HepG2 (cell line): Measurements from ENCODE around the gene ELL. TPM values are rescaled to one million over a fixed set of nuclear protein-coding genes. Genes with fewer than 3 reads are reported as not detected.

Experiments used
- CBX5 ChIP-seq: sonication (generic); formaldehyde crosslinking; IDR thresholded peaks from 2 replicates; pipeline ENCODE4 v1.4.0; 2020; ENCODE audit warnings: missing genetic modification reagents, borderline replicate concordance
- CCDC6 ChIP-seq: sonication (generic); formaldehyde crosslinking; IDR thresholded peaks from 2 replicates; pipeline ENCODE4 v1.8.1; 2022; ENCODE audit warnings: mild to moderate bottlenecking, missing genetic modification reagents, moderate library complexity
- FOSL1 ChIP-seq: sonication (generic); formaldehyde crosslinking; IDR thresholded peaks from 2 replicates; pipeline ENCODE4 v1.9.0; 2021; ENCODE audit warnings: missing genetic modification reagents, borderline replicate concordance
- POLR2A ChIP-seq, 2 experiments: IDR thresholded peaks; 2 replicates each; pipeline ENCODE4 v1.6.1; 2011; ENCODE audit warnings: low read depth in 2 of 2, low read length in 2 of 2, mild to moderate bottlenecking in 1 of 2, moderate library complexity in 1 of 2; ENCODE audit not compliant: insufficient read depth in 1 of 2
- RFXAP ChIP-seq: sonication (generic); formaldehyde crosslinking; IDR thresholded peaks from 2 replicates; pipeline ENCODE4 v1.4.0; 2020; ENCODE audit warnings: missing genetic modification reagents, borderline replicate concordance
- SMYD3 ChIP-seq: sonication (generic); formaldehyde crosslinking; IDR thresholded peaks from 2 replicates; pipeline ENCODE4 v1.8.1; 2023; ENCODE audit warnings: mild to moderate bottlenecking, missing genetic modification reagents
- SOX13 ChIP-seq, 3 experiments: fragments of 450-650 bp in 1 of 3; sonication (generic) in 1 of 3; formaldehyde crosslinking in 1 of 3; IDR thresholded peaks in 2 of 3; conservative IDR thresholded peaks in 1 of 3; 2 replicates each; pipeline versions ENCODE4 v1.5.0 to v1.6.1; 2016 to 2020; ENCODE audit warnings: antibody characterized with exemption in 1 of 3, mild to moderate bottlenecking in 1 of 3, missing compliant biosample characterization in 1 of 3, missing genetic modification reagents in 1 of 3, moderate library complexity in 1 of 3
- ZFP37 ChIP-seq: sonication (generic); formaldehyde crosslinking; IDR thresholded peaks from 2 replicates; pipeline ENCODE4 v1.4.0; 2020; ENCODE audit warnings: missing genetic modification reagents, borderline replicate concordance
- ZMYM3 ChIP-seq: sonication (generic); formaldehyde crosslinking; IDR thresholded peaks from 2 replicates; pipeline ENCODE4 v1.5.1; 2020; ENCODE audit warnings: mild to moderate bottlenecking, missing genetic modification reagents
- ZNF264 ChIP-seq: sonication (generic); formaldehyde crosslinking; IDR thresholded peaks from 2 replicates; pipeline ENCODE4 v1.4.0; 2020; ENCODE audit warnings: missing genetic modification reagents
- ZNF562 ChIP-seq: sonication (generic); formaldehyde crosslinking; IDR thresholded peaks from 2 replicates; pipeline ENCODE4 v1.8.0; 2022; ENCODE audit warnings: missing genetic modification reagents, borderline replicate concordance
- ZNF878 ChIP-seq: sonication (generic); formaldehyde crosslinking; IDR thresholded peaks from 2 replicates; pipeline ENCODE4 v1.8.1; 2023; ENCODE audit warnings: mild to moderate bottlenecking, missing genetic modification reagents, moderate library complexity
- polyA plus RNA-seq, 8 experiments: library from polyadenylated mRNA; depleted of rRNA in 3 of 8; stranded (reverse) in 7 of 8; unstranded in 1 of 8; fragments of >200 nt; fragmentation: Illumina TruSeq in 4 of 8; extraction: Trizol in 4 of 8; gene quantifications; 2 replicates each; pipeline versions ENCODE4 v1.2.1 to v1.2.3, GENCODE V29; 2011 to 2016; ENCODE audit warnings: low read depth in 4 of 8, missing spikeins in 1 of 8, mixed read lengths in 1 of 8; ENCODE audit not compliant: insufficient read depth in 1 of 8
- total RNA-seq, 5 experiments: library from RNA; depleted of rRNA; stranded (reverse); fragments of >200 nt; fragmentation: Illumina TruSeq; extraction: Trizol; gene quantifications; 2 replicates each; pipeline ENCODE4 v1.2.3, GENCODE V29; 2016; ENCODE audit warnings: low read depth in 1 of 5
- TF ChIP-seq, protein P1 (sequence below): sonication (generic); formaldehyde crosslinking; IDR thresholded peaks from 2 replicates; pipeline ENCODE4 v1.5.1; 2020; ENCODE audit warnings: mild to moderate bottlenecking, missing genetic modification reagents, borderline replicate concordance
- TF ChIP-seq, protein P2 (sequence below): sonication (generic); formaldehyde crosslinking; IDR thresholded peaks from 2 replicates; pipeline ENCODE4 v1.4.0; 2020; ENCODE audit warnings: missing genetic modification reagents, borderline replicate concordance
- TF ChIP-seq, protein P3 (sequence below): sonication (generic); formaldehyde crosslinking; IDR thresholded peaks from 2 replicates; pipeline ENCODE4 v1.8.1; 2023; ENCODE audit warnings: missing genetic modification reagents, mild to moderate bottlenecking, borderline replicate concordance

Gene ELL
- total and polyA plus RNA-seq, 2 of the 13 experiments (the other 11 are each of a cell fraction or from before 2014, with no cell fraction given) = 3.7 to 5.4 TPM

DNA sequence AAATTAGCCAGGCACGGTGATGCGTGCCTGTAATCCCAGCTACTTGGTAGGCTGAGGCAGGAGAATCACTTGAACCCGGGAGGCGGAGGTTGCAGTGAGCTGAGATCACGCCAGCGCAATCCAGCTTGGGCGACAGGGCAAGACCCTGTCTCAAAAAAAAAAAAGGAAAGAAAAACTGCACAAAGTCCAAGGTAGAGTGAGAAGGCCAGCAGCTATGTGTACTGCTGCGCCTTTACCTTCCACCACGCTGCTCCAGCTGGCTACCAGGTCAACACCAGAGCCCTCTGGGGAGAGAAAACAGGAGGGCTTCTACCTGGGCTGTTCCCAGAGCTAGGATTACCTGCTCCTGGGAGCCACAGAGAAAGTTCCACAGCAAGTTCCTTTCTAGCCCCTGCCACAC is 3.2 kb downstream of the ELL start (continued):
- TF ChIP-seq, protein P1, sequence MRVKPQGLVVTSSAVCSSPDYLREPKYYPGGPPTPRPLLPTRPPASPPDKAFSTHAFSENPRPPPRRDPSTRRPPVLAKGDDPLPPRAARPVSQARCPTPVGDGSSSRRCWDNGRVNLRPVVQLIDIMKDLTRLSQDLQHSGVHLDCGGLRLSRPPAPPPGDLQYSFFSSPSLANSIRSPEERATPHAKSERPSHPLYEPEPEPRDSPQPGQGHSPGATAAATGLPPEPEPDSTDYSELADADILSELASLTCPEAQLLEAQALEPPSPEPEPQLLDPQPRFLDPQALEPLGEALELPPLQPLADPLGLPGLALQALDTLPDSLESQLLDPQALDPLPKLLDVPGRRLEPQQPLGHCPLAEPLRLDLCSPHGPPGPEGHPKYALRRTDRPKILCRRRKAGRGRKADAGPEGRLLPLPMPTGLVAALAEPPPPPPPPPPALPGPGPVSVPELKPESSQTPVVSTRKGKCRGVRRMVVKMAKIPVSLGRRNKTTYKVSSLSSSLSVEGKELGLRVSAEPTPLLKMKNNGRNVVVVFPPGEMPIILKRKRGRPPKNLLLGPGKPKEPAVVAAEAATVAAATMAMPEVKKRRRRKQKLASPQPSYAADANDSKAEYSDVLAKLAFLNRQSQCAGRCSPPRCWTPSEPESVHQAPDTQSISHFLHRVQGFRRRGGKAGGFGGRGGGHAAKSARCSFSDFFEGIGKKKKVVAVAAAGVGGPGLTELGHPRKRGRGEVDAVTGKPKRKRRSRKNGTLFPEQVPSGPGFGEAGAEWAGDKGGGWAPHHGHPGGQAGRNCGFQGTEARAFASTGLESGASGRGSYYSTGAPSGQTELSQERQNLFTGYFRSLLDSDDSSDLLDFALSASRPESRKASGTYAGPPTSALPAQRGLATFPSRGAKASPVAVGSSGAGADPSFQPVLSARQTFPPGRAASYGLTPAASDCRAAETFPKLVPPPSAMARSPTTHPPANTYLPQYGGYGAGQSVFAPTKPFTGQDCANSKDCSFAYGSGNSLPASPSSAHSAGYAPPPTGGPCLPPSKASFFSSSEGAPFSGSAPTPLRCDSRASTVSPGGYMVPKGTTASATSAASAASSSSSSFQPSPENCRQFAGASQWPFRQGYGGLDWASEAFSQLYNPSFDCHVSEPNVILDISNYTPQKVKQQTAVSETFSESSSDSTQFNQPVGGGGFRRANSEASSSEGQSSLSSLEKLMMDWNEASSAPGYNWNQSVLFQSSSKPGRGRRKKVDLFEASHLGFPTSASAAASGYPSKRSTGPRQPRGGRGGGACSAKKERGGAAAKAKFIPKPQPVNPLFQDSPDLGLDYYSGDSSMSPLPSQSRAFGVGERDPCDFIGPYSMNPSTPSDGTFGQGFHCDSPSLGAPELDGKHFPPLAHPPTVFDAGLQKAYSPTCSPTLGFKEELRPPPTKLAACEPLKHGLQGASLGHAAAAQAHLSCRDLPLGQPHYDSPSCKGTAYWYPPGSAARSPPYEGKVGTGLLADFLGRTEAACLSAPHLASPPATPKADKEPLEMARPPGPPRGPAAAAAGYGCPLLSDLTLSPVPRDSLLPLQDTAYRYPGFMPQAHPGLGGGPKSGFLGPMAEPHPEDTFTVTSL (CRISPR knock-in tag) = peak; percentile 13; the same call in 1 of the 2 replicates
- no peak for TF ChIP-seq ZNF562
- TF ChIP-seq CBX5 (CRISPR knock-in tag) = 0 out of 2 replicates have a peak, but pooled peaks have one; percentile 22
- peak; percentile 60; the same call in 1 of the 2 replicates for TF ChIP-seq RFXAP
- no peak for TF ChIP-seq ZNF878 (CRISPR knock-in tag)
- no peak for TF ChIP-seq SOX13 (IDR thresholded peaks at IDR 0.05)
- peak in 1 of 2 experiments; percentile 62; a peak in 1 of 4 replicates for TF ChIP-seq SOX13 (CRISPR knock-in tag; conservative IDR thresholded peaks at IDR 0.05 in 1 of 2, IDR thresholded peaks at IDR 0.05 in 1 of 2)
- TF ChIP-seq, protein P2, sequence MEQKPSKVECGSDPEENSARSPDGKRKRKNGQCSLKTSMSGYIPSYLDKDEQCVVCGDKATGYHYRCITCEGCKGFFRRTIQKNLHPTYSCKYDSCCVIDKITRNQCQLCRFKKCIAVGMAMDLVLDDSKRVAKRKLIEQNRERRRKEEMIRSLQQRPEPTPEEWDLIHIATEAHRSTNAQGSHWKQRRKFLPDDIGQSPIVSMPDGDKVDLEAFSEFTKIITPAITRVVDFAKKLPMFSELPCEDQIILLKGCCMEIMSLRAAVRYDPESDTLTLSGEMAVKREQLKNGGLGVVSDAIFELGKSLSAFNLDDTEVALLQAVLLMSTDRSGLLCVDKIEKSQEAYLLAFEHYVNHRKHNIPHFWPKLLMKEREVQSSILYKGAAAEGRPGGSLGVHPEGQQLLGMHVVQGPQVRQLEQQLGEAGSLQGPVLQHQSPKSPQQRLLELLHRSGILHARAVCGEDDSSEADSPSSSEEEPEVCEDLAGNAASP (CRISPR knock-in tag) = peak; percentile 63; the same call in 1 of the 2 replicates
- 0 out of 4 replicates have a peak, but pooled peaks of 1 of the 2 experiments have one; percentile 20 for TF ChIP-seq POLR2A (IDR thresholded peaks at IDR 0.05; ENCODE audit: insufficient read depth in 1 of 2, low read depth in 2 of 2, low read length in 2 of 2)
- TF ChIP-seq CCDC6 = 0 out of 2 replicates have a peak, but pooled peaks have one; percentile 30
- peak; percentile 54; the same call in 1 of the 2 replicates for TF ChIP-seq ZMYM3 (CRISPR knock-in tag)
- TF ChIP-seq ZFP37 (CRISPR knock-in tag) = peak; percentile 53; the same call in 1 of the 2 replicates
- TF ChIP-seq, protein P3, sequence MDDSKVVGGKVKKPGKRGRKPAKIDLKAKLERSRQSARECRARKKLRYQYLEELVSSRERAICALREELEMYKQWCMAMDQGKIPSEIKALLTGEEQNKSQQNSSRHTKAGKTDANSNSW (CRISPR knock-in tag) = no peak
- no peak; the same call in 1 of the 2 replicates for TF ChIP-seq FOSL1 (CRISPR knock-in tag)
- TF ChIP-seq ZNF264 (CRISPR knock-in tag) = 0 out of 2 replicates have a peak, but pooled peaks have one; percentile 47
- TF ChIP-seq SMYD3 = no peak
